ENCODE measurements around the gene CTXN1. TPM values are rescaled to one million over a fixed set of nuclear protein-coding genes. Genes with fewer than 3 reads are reported as not detected.

CTXN1 gene
- total RNA-seq, 1 donor from 2014 or later: 57.8 TPM

DNA sequence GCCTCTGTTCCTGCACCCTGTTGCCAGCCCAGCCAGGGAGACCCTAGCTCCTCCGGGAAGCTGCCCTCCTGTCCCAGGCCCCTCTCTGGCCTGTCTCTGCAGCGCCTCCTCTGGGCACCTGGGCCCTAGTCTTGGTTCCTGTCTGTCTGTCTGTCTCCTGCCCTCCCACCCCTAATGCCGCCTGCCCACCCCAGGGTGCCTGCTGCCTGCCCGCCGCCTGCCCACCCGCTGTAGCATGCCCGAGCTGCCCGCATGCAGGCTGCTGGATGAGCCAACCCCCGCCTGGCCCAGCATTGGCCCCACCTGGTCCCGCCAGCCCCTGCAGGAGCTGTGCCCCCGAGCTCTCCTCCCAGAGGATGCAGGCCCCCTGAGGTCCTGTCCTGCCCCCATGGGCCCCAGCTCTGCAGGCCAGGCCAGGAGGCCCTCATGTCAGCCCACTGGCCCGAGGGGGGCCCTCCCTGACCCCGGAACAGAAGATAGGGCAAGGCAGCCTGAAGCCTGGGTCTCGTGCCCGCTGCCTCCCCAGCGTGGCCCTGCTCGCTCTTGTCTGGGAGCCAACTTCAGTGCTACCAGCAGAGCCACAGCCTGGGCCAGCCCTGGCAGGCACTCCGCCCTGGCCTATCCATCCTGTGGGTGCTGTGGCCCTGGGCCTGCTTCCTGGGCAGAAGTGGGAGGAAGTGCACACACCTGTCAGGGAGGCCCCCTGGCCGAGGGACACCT is 17.0 kb downstream of the CTXN1 start:
- Mint-ChIP-seq H3K9me3 (no peaks in the 10 kb centered on the region), H3K27ac (no peak overlapping the region), H3K36me3 (peaks cover 4% of the 10 kb centered on the region), H3K27me3 (no peaks in the 10 kb centered on the region), H3K4me3 (no peak overlapping the region), H3K4me1 (ENCODE audit: unreplicated experiment) (peaks cover 11% of the 10 kb centered on the region)
- TF ChIP-seq, protein P1, sequence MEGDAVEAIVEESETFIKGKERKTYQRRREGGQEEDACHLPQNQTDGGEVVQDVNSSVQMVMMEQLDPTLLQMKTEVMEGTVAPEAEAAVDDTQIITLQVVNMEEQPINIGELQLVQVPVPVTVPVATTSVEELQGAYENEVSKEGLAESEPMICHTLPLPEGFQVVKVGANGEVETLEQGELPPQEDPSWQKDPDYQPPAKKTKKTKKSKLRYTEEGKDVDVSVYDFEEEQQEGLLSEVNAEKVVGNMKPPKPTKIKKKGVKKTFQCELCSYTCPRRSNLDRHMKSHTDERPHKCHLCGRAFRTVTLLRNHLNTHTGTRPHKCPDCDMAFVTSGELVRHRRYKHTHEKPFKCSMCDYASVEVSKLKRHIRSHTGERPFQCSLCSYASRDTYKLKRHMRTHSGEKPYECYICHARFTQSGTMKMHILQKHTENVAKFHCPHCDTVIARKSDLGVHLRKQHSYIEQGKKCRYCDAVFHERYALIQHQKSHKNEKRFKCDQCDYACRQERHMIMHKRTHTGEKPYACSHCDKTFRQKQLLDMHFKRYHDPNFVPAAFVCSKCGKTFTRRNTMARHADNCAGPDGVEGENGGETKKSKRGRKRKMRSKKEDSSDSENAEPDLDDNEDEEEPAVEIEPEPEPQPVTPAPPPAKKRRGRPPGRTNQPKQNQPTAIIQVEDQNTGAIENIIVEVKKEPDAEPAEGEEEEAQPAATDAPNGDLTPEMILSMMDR (conservative IDR thresholded peaks at IDR 0.05): no peak
- DNase-seq (ENCODE audit: extremely low spot score, unreplicated experiment): no peak

DNA sequence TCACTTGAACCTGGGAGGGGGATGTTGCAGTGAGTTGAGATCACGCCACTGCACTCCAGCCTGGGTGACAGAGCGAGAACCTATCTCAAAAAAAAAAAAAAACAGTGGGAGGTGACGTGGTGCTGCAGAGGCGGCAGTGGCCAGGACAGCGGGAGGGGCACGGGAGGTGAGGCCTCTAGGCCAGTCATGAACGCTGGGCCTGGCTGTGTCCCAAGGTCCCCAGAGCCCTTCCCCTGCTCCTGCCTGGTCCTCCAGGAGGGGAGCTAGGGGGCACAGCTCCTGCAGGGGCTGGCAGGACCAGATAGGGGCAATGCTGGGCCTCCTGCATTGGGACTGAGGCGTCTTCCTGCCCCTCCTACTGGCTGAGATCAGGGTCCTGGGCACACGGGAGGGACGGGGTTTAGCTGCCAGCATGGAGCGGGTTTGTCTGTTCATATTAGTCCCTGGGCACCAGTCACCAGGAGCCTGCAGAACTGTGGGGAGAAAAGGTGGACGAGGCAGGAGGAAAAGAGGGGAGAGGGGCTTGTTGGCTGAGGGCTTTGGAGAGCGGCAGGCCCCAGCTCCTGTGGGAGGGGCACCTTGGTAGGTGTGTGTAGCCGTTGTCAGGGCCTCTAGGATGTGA is 17.7 kb downstream of the CTXN1 start:
- TF ChIP-seq, protein P1 (conservative IDR thresholded peaks at IDR 0.05): no peak
- H3K27me3 Mint-ChIP-seq: no peaks in the 10 kb centered on the region
- H3K4me1 Mint-ChIP-seq (ENCODE audit: unreplicated experiment): peaks cover 11% of the 10 kb centered on the region
- H3K27ac Mint-ChIP-seq: no peak overlapping the region
- DNase-seq (ENCODE audit: extremely low spot score, unreplicated experiment): no peak
- no peaks in the 10 kb centered on the region for H3K9me3 Mint-ChIP-seq
- no peak overlapping the region for H3K4me3 Mint-ChIP-seq
- H3K36me3 Mint-ChIP-seq: peaks cover 4% of the 10 kb centered on the region

DNA sequence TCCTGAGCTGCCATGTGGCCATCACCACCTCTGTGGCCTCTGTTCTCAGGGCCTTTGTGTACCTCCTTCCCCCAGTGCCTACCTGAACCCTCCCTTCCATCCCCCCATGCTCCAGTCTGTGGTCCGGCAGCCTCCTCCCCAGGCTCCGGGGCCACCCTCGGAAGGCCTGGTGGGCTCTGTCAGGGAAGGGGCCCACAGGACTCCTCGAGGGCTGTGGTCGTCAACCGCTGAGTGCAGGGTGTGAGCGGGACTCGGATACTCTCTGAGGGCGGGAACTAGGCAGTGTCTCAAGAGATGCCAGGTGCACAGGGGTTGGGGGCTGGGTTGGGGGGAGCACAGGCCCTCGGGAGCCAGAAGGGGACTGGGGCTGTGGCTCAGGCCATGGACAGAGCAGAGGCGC is 18.4 kb downstream of the CTXN1 start:
- DNase-seq (ENCODE audit: extremely low spot score, unreplicated experiment): no peak
- H3K9me3 Mint-ChIP-seq: no peaks in the 10 kb centered on the region
- no peaks in the 10 kb centered on the region for H3K36me3 Mint-ChIP-seq
- H3K4me3 Mint-ChIP-seq: no peak overlapping the region
- TF ChIP-seq, protein P1 (conservative IDR thresholded peaks at IDR 0.05): no peak
- no peaks in the 10 kb centered on the region for H3K27me3 Mint-ChIP-seq
- no peak overlapping the region for H3K27ac Mint-ChIP-seq
- H3K4me1 Mint-ChIP-seq (ENCODE audit: unreplicated experiment): peaks cover 11% of the 10 kb centered on the region

DNA sequence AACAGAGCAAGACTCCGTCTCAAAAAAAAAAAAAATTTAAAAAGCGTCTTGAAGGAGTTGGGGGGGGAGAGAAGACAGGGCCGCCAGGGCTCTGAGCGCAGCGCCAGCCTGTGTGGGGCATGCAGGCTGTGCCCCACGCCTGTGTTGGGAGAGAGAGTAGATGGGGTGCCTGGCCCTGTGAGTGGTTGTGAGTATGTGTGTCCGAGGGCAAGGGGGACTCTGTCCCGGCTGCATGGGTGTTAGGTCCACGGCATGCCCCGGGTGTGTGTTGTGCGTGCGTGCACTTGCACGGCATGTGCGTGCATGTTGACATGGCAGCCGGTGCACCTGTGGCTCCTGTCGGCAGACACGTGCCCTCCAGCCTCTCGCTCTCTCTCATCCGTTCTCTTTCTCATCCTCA is 18.8 kb downstream of the CTXN1 start:
- Mint-ChIP-seq H3K27ac (no peak overlapping the region), H3K36me3 (no peaks in the 10 kb centered on the region), H3K27me3 (no peaks in the 10 kb centered on the region), H3K4me3 (no peak overlapping the region), H3K9me3 (no peaks in the 10 kb centered on the region), H3K4me1 (ENCODE audit: unreplicated experiment) (peaks cover 11% of the 10 kb centered on the region)
- DNase-seq (ENCODE audit: extremely low spot score, unreplicated experiment): no peak
- TF ChIP-seq, protein P1 (conservative IDR thresholded peaks at IDR 0.05): no peak

DNA sequence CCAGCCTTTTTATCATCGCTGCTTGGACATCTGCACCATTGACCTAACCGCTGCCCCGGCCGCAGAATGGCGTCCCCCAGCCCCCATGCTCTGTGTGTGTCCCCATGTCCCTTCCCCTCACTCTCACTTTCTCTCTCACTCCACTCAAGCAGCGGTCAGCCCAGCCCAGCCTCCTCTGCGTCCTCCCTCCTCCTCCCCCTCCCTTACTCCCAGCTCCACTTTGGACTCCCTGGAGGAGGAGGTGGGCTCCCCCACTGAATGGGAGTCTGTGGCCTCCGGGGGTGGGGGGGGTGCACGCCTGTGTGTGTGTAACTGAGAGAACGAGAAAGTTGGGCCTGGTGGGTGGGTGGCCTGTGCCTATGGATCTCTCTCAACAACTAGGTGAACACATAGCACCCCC is 20.1 kb downstream of the CTXN1 start:
- DNase-seq (ENCODE audit: extremely low spot score, unreplicated experiment): no peak
- Mint-ChIP-seq H3K36me3 (no peaks in the 10 kb centered on the region), H3K9me3 (no peaks in the 10 kb centered on the region), H3K27ac (peak overlapping the region; percentile 61), H3K4me3 (peak overlapping the region; percentile 81), H3K27me3 (no peaks in the 10 kb centered on the region), H3K4me1 (ENCODE audit: unreplicated experiment) (peaks cover 11% of the 10 kb centered on the region)
- TF ChIP-seq, protein P1 (conservative IDR thresholded peaks at IDR 0.05): no peak

All from type B pancreatic cell (in vitro differentiated cells).